Adipose tissue (tissue), 3 donors: Measurements from ENCODE around the gene SCN4A. TPM values are rescaled to one million over a fixed set of nuclear protein-coding genes. Genes with fewer than 3 reads are reported as not detected.
"Not testable (repeated sequence)": the region's sequence is repeated elsewhere in the genome, so short reads cannot be mapped to it uniquely, and the experiment has no call there.

ENCODE experiments used
- H3K27ac ChIP-seq: one replicate; pipeline ENCODE4 v1.5.1; 2013; ENCODE audit warnings: low read depth, low read length
- WGBS, 3 donors: extraction: QIAGEN DNeasy Blood & Tissue Kit; methylation state at CpG; one replicate each; pipeline ENCODE4 v1.1.7; 2013; 5-methylcytosine and 5-hydroxymethylcytosine counted together
- polyA plus RNA-seq, 3 donors: library from polyadenylated mRNA; stranded (reverse); fragments of 200-250 nt; gene quantifications; one replicate each; pipeline ENCODE4 v1.2.3, GENCODE V29; 2013
- donor health status: healthy with polysubstance abuse.
- donor health status: Bipolar disorder and iron deficiency.
- donor health status: healthy.

SCN4A gene
- 10 to 100 TPM in 2 of 3 donors, 1 to 10 TPM in 1; 1.8 to 25.6 (median 11.1) TPM for polyA plus RNA-seq

DNA sequence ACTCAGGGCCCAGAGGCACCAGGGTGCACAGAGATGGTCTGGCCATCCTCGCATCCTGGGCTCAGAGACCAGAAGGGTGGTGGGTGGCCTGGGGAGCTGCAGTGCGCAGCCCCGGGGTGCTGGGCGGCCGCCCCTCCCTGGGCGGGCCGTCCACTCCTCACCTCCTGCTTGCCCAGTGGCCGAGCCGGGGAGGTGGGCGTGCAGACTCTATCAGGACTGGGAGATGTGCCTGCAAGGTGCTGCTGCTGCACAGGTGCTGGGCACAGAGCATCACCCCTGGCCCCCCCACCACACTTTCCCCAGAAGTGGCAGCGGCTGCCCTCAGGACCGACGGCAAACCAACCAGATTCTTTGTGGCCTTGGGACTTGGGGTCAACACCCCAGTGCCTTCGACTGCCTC lies at the start of gene SCN4A:
TSS of gene SCN4A (minus strand) at position 123 of the 400 bp plus-strand sequence. CDS start at position 46, 77 bp downstream.
- WGBS, 3 donors: 87 to 98% (median 96%) methylated on average over 14 of the region's 14 CpGs
- H3K27ac ChIP-seq: no peak within 1 kb of the TSS

DNA sequence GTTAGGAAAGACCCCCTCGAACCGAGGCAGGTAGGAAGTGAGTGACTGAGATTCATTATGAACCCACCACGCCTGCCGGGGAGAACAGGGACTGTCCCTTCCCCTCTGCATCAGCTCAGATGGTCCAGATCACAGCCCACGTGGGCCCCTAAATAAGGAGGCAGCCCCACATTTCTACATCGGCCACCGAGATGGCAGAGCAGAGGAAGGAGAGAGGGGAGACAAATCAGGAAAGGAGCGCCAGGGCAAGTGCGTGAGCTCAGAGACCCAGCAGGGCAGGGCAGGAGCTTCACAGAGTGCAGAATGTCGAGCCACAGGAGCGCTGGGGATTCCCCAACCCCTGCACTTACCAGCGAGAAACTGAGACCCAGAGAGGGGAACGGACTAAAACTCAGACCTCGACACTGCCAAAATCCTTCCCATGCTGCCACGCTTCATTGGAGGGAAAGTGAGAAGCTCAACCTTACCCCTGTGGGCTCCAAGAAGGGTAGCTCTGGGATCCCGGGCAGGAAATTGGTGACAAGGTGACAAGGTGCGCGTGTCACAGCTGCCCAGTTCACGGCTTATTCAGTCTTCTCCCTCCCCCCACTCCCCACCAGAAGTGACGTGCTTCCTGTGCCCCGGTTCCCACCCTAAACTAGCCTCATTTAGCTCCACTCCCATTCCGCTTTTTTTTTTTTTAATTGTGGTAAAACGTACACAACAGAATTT lies 47.5 kb upstream of the SCN4A start, which contains the start of gene ICAM2:
TSS of gene ICAM2 (minus strand) at position 578 of the 711 bp plus-strand sequence. CDS start 13,942 bp downstream, outside the sequence.
- WGBS, 3 donors: 11 to 19% (median 13%) methylated on average over 23 of the region's 23 CpGs
- H3K27ac ChIP-seq: no peak within 1 kb of the TSS

DNA sequence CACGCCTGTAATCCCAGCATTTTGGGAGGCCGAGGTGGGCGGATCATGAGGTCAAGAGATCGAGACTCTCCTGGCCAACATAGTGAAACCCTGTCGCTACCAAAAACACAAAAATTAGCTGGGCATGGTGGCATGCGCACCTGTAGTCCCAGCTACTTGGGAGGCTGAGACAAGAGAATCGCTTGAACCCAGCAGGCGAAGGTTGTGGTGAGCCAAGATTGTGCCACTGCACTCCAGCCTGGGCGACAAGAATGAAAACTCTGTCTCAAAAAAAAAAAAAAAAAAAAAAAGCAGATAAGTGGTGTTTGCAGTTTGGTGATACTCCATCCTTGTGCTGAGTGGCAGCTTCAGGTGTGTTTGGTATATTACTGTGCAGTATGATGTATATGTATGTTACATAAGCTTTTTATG lies 46.8 kb upstream of the SCN4A start:
- H3K27ac ChIP-seq: not testable (repeated sequence)
- 63 to 69% (median 68%) methylated on average over 9 of the region's 9 CpGs for WGBS, 3 donors

DNA sequence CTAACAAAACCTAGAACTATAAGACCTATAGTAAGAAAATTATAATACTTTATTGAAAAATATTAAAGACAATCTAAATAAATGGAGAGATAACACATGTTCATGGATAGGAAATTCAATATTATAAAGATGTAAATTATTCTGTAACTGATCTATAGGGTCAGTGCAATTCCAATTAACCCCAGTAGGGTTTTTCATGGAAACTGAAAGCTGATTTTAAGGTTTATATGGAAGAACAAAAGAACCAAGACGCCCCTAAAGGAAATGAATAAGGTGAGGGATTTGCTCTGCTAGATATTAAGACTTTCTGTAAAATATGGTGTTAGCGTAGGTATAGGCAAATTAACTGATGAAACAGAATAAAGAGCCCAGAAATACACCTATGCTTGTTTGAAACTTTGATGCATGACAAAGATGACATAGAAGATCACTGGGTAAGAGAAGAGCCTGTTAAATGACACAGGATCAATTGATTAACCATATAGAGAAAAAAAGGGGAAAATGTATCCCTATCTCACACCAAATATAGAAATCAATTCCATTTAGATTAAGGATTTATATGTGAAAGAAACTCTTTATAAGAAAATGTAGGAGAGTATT lies 44.8 kb upstream of the SCN4A start:
- 68 to 79% (median 77%) methylated on average over 2 of the region's 2 CpGs for WGBS, 3 donors
- H3K27ac ChIP-seq: no peak overlapping the region

DNA sequence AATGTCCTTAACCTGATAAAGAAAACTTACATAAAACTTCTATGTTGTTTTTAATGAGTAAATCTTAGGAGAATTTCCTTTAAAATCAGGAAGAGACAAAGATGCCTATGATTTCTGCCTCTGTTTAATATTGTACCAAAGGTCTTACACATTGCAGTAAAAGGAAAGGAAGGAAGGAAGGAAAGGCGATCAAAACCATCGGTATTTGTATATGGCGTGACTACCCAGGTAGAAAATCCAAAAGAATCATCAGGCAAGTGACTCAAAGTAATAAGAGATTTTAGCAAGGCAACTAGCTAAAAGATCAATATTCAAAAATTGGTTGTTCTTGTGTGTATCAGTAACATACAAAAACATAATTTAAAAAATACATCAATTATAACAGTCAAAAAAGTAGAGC lies 44.3 kb upstream of the SCN4A start:
- H3K27ac ChIP-seq: no peak overlapping the region
- WGBS, 3 donors: 49 to 77% (median 54%) methylated on average over 3 of the region's 3 CpGs

DNA sequence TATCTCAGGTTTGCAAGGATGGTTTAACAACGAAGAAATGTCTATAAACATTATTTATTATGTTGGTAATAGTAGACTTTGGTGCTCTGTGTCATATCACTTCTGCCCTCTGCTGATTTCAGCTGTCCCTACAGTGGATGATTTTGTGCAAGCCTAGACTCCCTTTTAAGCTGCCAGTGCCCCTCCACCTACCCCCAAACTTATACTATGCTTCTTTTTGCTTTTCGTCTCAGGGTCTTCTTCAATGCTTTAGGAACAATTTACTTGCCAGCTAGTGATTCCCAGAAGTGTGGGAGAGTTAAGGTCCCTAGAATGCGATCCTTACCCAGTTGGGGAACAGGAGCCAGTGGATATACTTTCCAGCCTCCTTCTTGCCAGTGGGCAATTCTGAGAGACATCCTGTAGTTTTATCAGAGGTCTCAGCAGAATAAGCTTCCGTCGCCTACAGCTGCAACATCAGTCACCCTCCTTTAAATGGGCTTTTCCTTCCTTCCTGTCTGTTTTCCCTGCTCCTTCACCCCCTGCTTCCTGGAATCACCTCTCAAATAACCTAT lies 43.6 kb upstream of the SCN4A start:
- 24 to 63% (median 27%) methylated on average over 5 of the region's 5 CpGs for WGBS, 3 donors
- no peak overlapping the region for H3K27ac ChIP-seq

DNA sequence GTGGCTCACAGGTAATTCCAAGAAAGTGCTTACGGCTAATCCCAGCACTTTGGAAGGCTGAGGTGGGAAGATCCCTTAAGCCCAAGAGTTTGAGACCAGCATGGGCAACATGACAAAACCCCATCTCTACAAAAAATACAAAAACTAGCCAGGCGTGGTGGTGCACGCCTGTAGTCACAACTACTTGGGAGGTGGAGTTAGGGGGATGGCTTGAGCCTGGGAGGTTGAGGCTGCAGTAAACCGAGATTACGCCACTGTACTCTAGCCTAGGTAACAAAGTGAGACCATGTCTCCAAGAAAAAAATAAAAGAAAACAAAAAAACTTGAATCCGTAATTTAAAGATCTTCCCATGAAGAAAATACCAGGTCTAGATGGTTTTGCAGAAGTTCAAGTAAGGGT lies 42.7 kb upstream of the SCN4A start:
- no peak overlapping the region for H3K27ac ChIP-seq
- WGBS, 3 donors: 84 to 96% (median 93%) methylated on average over 6 of the region's 6 CpGs

DNA sequence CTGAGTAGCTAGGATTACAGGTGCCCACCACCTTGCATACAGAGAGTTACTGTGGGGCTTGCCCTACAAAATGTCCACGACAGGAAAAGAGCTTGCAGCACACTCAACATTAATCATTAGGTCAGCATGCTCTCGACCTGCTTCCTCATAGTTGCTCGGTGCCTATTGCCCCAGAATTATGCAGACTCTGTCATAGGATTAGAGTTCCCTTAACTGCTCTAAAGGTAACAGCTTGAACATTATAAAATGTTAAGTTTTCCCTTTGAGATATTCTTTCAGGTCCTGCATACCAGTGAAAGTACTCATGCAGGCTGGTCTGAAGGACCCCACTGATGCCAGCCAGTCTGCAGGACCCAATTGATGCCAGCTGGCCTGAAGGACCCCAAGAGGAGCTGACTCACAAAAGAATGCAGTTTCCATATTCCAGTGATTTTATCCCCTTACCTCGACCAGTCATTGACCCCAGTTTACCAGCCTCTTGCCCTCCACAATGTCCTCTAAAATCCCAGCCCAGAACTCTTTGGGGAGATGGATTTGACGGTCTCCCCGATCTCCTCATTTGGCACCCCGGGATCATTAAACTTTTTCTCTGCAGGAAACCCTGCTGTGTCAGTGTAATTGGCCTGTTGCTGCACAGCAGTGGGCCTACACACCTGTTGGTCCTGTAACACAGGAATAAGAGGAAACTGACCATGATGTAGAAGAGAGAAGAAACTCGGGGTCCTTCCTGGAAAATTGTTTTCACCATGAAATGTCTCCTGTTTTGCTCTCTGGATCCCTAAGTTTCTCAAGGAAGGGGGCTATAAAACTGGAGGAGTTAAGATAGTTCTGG lies 37.1 kb upstream of the SCN4A start:
- H3K27ac ChIP-seq: no peak overlapping the region
- WGBS, 3 donors: 54 to 65% (median 59%) methylated on average over 8 of the region's 8 CpGs

DNA sequence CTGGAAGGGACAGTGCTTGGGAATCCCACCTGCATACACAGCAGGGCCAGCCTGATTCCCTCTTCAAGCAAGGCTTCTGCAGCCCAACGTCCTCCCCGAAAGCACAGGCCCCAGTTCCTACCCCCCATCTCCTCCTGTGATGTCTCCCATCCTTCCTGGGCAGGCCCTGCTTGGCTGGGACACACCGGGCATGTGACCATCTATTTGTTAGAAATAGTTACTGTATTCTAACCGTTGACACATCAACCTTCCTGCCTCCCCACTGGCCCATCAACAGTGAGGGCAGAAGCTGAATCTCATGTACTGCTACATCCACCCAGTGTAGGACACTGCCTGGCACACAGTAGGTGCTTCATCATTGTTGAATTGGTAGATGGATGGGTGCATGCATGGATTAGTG lies 36.1 kb upstream of the SCN4A start:
- no peak overlapping the region for H3K27ac ChIP-seq
- WGBS, 3 donors: 44 to 78% (median 47%) methylated on average over 4 of the region's 4 CpGs

DNA sequence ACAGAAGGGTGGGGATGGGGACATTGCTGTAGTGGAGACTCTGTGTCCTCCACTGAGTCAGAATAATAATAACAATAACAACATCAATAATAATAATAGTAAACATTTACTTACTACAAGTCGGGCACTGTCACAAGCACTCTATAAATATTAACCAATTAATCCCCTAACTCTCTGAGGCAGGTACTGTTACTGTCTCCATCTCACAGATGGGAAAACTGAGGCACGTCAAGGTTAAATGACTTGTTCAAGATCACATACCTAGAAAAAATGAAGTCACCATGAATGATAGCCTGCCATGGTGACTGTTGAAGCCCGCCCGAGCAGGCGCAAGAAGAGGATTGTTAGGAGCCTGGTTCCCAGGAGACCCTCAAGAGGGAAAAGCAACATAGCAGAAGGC lies 35.6 kb upstream of the SCN4A start:
- no peak overlapping the region for H3K27ac ChIP-seq

DNA sequence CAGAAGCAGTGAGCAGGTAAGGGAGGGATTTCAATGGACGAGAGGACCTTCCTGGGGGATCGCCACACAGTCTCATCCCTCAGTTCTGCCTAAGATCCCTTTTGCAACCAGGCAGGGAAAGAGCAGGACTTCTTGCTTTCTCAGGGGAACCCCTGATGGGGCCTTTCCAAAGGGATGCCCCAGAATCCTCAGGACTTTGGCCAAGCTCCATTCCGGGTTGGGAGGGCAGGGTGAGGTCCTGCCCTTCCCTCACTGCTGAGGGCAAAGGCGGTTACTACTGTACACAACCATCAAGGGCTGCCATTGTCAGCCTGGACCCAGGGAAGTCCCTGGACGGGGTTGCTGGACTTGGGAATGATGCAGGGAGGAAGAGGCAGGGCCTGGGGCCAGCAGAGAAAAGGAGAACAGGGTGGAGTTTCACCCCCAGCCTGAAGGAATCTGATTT lies 35.1 kb upstream of the SCN4A start:
- no peak overlapping the region for H3K27ac ChIP-seq
- WGBS, 3 donors: 53 to 78% (median 57%) methylated on average over 5 of the region's 5 CpGs

More for the DNA sequence above, 35.6 kb upstream of the SCN4A start:
- 77 to 81% (median 77%) methylated on average over 5 of the region's 5 CpGs for WGBS, 3 donors

DNA sequence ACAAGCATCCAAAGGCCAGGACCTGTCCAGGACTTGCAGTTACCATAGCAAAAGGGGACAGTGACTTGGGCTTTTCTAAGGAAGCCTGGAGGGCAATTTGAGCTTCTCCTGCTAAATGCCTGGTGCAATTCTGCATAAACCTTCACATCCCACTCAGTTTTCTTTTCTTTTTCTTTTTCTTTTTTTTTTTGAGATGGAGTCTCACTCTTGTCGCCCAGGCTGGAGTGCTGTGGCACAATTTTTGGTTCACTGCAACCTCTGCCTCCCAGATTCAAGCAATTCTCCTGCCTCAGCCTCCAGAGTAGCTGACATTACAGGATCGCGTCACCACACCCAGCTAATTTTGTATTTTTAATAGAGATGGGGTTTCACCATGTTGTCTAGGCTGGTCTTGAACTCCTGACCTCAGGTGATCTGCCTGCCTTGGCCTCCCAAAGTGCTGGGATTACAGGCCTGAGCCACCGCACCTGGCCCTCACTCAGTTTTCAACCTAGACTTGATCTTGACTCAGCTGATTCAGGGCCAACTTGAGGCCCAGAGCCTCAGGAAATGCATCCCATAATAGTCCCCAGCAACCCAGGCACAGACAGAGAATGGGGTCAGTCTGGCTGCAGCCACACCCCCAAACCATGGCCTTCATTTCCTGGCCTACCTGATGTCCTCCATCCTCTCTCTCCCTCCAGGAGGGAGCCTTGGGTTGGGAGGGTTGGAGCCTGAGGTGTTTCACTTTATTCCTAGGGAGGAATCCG lies 34.5 kb upstream of the SCN4A start:
- not testable (repeated sequence) for H3K27ac ChIP-seq
- WGBS, 3 donors: 76 to 87% (median 82%) methylated on average over 5 of the region's 5 CpGs

DNA sequence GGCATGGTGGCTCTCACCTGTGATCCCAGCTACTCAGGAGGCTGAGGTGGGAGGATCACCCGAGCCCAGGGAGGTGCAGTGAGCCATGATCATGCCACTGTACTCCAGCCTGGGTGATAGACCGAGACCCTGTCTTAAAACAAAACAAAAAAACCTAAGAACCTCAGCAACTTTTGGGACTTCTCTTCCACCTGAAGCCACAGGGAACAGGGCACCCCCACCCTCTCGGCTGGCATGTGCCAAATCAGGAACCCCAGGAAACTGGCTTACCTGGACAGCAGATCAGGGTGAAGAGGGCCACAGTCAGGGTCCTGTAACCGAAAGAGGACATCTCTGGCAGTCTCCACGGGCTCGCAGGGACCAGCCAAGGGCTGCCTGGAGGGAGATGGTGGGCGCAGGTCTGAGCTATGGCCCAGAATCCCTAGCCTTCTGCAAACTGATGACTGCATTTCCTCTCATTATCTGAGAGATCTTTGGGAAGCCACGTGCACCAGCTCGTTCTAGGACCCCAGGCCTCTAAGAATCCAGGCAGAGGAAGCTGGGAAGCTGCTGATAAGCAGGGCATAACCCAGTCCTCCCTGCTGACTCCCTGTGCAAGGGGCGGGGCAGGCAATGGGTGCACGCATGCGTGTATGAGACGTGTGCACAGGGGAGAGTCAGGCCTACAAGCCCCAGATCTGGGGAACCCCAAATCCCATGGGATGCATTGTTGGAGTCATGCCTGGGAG lies 33.8 kb upstream of the SCN4A start:
- no peak overlapping the region for H3K27ac ChIP-seq
- WGBS, 3 donors: 44 to 84% (median 44%) methylated on average over 13 of the region's 13 CpGs

DNA sequence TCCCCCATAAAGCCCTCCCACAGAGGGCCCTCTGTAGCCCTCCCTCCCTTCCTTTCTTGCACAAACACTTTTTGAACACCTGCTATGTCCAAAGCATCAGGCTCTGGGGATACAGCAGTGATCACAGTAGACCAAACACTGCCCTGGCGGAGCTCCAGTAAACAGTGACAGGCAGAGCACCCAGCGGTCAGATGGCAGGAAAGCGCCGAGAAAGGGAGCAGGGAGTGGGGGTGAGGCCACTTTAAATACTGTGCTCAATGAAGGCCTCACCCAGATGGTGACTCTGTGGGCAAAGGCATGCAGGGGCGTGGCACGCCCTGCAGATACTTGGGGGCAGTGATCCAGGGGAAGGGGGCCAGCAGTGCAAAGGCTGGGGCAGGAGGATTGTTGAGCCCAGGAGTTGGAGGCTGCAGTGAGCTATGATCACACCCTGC lies 33.0 kb upstream of the SCN4A start:
- 36 to 54% (median 37%) methylated on average over 6 of the region's 6 CpGs for WGBS, 3 donors
- H3K27ac ChIP-seq: no peak overlapping the region

DNA sequence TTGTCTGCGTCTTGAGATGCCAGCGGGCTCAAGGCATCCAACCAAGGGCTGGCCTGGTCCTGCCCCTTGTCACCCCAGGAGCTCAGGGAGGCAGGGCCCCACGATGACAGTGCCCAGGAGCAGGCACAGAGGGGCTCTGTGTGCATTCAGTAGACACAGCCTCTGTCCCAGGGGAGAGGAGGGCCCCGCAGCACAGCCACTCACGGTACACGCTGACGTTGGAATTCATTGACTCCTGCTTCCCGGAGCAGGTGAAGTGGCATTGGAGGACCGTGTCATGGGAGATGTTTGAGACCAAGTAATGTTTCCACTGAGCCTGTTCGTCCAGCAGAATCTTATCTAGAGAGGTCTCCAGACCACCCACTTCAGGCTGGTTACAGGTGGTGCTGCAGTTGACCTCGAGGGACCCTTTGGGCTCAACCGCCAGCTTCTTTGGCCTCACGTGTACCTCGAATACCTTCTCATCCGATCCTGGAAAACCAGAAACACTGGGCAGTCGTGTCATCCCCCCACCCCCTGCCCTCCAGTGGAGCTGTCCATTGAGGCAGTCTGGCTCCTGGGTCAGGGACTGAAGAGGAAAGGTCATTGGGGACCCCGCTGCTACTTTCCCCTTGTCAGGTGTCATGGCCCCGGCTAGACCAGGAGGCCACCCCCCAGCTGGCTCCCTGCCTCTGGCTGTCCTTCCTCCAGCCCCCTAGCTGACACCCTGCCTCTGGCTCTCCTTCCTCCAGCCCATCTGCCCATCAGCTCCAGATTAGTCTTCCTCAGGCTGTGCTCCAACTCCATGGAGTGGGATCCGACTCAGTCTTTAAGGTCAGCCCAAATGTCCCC lies 32.4 kb upstream of the SCN4A start:
- 77 to 78% (median 77%) methylated on average over 19 of the region's 19 CpGs for WGBS, 3 donors
- no peak overlapping the region for H3K27ac ChIP-seq

DNA sequence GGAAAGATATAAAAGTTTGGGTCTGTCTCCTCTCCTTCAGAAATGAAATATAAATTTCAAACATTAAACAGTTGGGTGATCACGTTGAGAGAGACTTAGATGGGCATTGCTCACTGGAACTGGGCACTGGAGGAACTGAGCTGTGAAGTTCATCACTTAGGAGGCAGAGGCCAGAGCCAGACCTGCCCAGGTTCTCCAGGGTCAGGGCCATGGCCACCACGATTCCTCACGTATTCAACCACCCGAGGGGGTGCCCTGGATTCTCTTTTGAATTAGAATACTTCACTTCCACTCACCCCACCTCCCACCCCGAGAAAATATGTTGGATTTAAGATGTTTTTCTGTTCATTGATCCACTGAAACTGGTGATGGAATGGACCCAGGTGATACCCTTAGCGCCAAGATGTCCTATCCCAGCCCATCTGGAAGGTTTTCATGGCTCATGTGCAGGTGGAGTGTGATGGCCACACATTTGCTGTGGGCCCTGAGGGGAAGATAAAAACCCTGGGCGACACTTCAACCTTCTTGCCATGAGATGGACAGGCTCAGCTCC lies 31.6 kb upstream of the SCN4A start:
- no peak overlapping the region for H3K27ac ChIP-seq
- WGBS, 3 donors: 88 to 95% (median 92%) methylated on average over 7 of the region's 7 CpGs
